GM12878 (cell line): ENCODE results near the gene C16orf96. TPM values are rescaled to one million over a fixed set of nuclear protein-coding genes. Genes with fewer than 3 reads are reported as not detected.

Experiments used
- ATAC-seq: fragments of 200-7000 bp; cut with Tn5 transposase; 3 replicates; pipeline ENCODE4 v1.9.1; 2020; ENCODE audit warnings: mild to moderate bottlenecking, moderate library complexity
- BruUV-seq: library from RNA; stranded (reverse); fragments of 400-500 nt; replicated peaks from 2 replicates; lab custom pipeline; 2021; lab: Mats Ljungman, UMichigan
- CTCF ChIA-PET: fragments of 300-600 bp; sonication (Branson Sonifier 250); formaldehyde crosslinking; extraction: SDS; loops from one replicate; lab custom pipeline; 2021; ENCODE audit warnings: inconsistent platforms; lab: Yijun Ruan, JAX
- POLR2A ChIA-PET: fragments of 350-600 bp; formaldehyde crosslinking; extraction: SDS; loops from one replicate; lab custom pipeline; 2021; ENCODE audit warnings: inconsistent platforms; lab: Charles Lee
- RAD21 ChIA-PET: fragments of 300-600 bp; sonication (Branson Sonifier 250); formaldehyde crosslinking; loops from one replicate; lab custom pipeline; 2023; ENCODE audit warnings: antibody characterized with exemption; ENCODE audit not compliant: unreplicated experiment; lab: Charles Lee
- SMC1A ChIA-PET: fragments of 300-600 bp; sonication (Branson Sonifier 250); formaldehyde crosslinking; loops from one replicate; lab custom pipeline; 2023; ENCODE audit not compliant: unreplicated experiment, uncharacterized antibody; lab: Charles Lee
- DNase-seq: peaks from one replicate; pipeline ENCODE4 v3.0.0-alpha.2; 2011; ENCODE audit warnings: low read depth, low spot score
- FAIRE-seq: peaks from 3 replicates; lab custom pipeline; 2011; peaks lifted over from hg19 to GRCh38; lab: Jason Lieb, UNC
- H2AFZ ChIP-seq: 2 replicates; pipeline ENCODE4 v1.6.0; 2011; ENCODE audit warnings: low read depth, low read length, control low read depth; ENCODE audit not compliant: control insufficient read depth
- H3K27ac ChIP-seq: 2 replicates; pipeline ENCODE4 v1.5.1; 2011; ENCODE audit warnings: control low read depth; ENCODE audit not compliant: control insufficient read depth, insufficient read depth
- H3K27me3 ChIP-seq, 2 experiments: replicated peaks in 1 of 2; 2 replicates each; pipeline versions ENCODE4 v1.6.0 to v1.6.1; 2011; ENCODE audit warnings: low read length in 1 of 2; ENCODE audit not compliant: control insufficient read depth in 2 of 2, insufficient read depth in 2 of 2
- H3K36me3 ChIP-seq, 2 experiments: 2 replicates each; pipeline ENCODE4 v1.5.1; 2011; ENCODE audit warnings: low read length in 1 of 2; ENCODE audit not compliant: control insufficient read depth in 2 of 2, insufficient read depth in 2 of 2
- H3K4me1 ChIP-seq: 2 replicates; pipeline ENCODE4 v1.6.1; 2011; ENCODE audit warnings: mild to moderate bottlenecking, low read length, moderate library complexity, mixed read lengths; ENCODE audit not compliant: control insufficient read depth, insufficient read depth
- H3K4me2 ChIP-seq: 2 replicates; pipeline ENCODE4 v1.6.0; 2011; ENCODE audit warnings: control low read depth; ENCODE audit not compliant: control insufficient read depth, insufficient read depth
- H3K4me3 ChIP-seq: fragments of 200-600 bp; sonication (generic); 2 replicates; pipeline ENCODE4 v1.5.1; 2016
- H3K79me2 ChIP-seq: 2 replicates; pipeline ENCODE4 v1.6.0; 2011; ENCODE audit warnings: low read length; ENCODE audit not compliant: control insufficient read depth, insufficient read depth
- H3K9ac ChIP-seq: 2 replicates; pipeline ENCODE4 v1.8.0; 2011; ENCODE audit warnings: low read length, control low read depth, mixed read lengths; ENCODE audit not compliant: control insufficient read depth, insufficient read depth
- H3K9me3 ChIP-seq: replicated peaks from 3 replicates; pipeline ENCODE4 v1.5.1; 2011; ENCODE audit warnings: mild to moderate bottlenecking, low read length; ENCODE audit not compliant: control insufficient read depth, insufficient read depth
- H4K20me1 ChIP-seq: 2 replicates; pipeline ENCODE4 v1.6.0; 2011; ENCODE audit not compliant: control insufficient read depth, insufficient read depth
- IKZF2 ChIP-seq, 2 experiments: fragments of 450-650 bp; IDR thresholded peaks; 2 replicates each; pipeline ENCODE4 v1.6.1; 2017; ENCODE audit warnings: mild to moderate bottlenecking in 2 of 2, moderate library complexity in 2 of 2
- MYC ChIP-seq: IDR thresholded peaks from 2 replicates; pipeline ENCODE4 v1.6.1; 2011; ENCODE audit warnings: mild to moderate bottlenecking, low read length, moderate library complexity, inconsistent platforms; ENCODE audit not compliant: insufficient read depth, insufficient replicate concordance, insufficient read length, severe bottlenecking
- SRF ChIP-seq, 2 experiments: IDR thresholded peaks; 2 replicates each; pipeline ENCODE4 v1.6.1; 2011; ENCODE audit warnings: low read depth in 2 of 2, low read length in 2 of 2, mild to moderate bottlenecking in 1 of 2, moderate library complexity in 1 of 2
- ZZZ3 ChIP-seq: IDR thresholded peaks from 2 replicates; pipeline ENCODE4 v1.6.1; 2011; ENCODE audit warnings: low read depth; ENCODE audit not compliant: control insufficient read depth, insufficient read length
- WGBS: methylation state at CpG from one replicate; pipeline ENCODE4 v1.1.6; 2016; ENCODE audit warnings: low lambda C conversion rate; ENCODE audit not compliant: insufficient replicate concordance, insufficient coverage; ENCODE audit errors: missing lambda C conversion rate; 5-methylcytosine and 5-hydroxymethylcytosine counted together
- in situ Hi-C: fragments of 300-500 bp; cut with MboI; formaldehyde crosslinking; loops from 9 replicates; pipeline ENCODE4 v1.14.3; 2018; ENCODE audit warnings: mixed read lengths
- intact Hi-C: fragments of 100-400 bp; cut with micrococcal nuclease; formaldehyde crosslinking; loops from one replicate; pipeline ENCODE4 v1.14.2; 2022; ENCODE audit not compliant: unreplicated experiment
- polyA plus RNA-seq, 11 experiments: library from polyadenylated mRNA; depleted of rRNA in 4 of 11; unstranded in 6 of 11; stranded (reverse) in 5 of 11; fragments of >200 nt; fragmentation: Nextera tagmentation in 4 of 11; fragmentation: Illumina TruSeq in 1 of 11; extraction: Ambion mirVana in 4 of 11; extraction: Trizol in 1 of 11; gene quantifications; 1 replicate in 1 of 11; 2 replicates in 10 of 11; pipeline versions ENCODE4 v1.2.1 to v1.2.3, GENCODE V29; 2011 to 2016; ENCODE audit warnings: inconsistent platforms in 2 of 11, missing spikeins in 2 of 11, low read depth in 1 of 11
- total RNA-seq, 4 experiments: library from RNA; depleted of rRNA in 3 of 4; stranded (reverse); fragments of >200 nt in 3 of 4; fragmentation: Illumina TruSeq in 1 of 4; extraction: Trizol in 1 of 4; gene quantifications; 2 replicates each; pipeline versions ENCODE4 v1.2.1 to v1.2.3, GENCODE V29; 2013 to 2021
- TF ChIP-seq, protein P1 (sequence below): IDR thresholded peaks from 2 replicates; pipeline ENCODE4 v1.6.1; 2011; ENCODE audit warnings: low read depth, low read length, improper control_type of control experiment, borderline replicate concordance
- TF ChIP-seq, protein P2 (sequence below): fragments of 450-650 bp; IDR thresholded peaks from 2 replicates; pipeline ENCODE4 v1.6.1; 2014; ENCODE audit warnings: mild to moderate bottlenecking
- TF ChIP-seq, protein P3 (sequence below): fragments of 150-350 bp; IDR thresholded peaks from 2 replicates; pipeline ENCODE4 v1.6.1; 2014; ENCODE audit warnings: mild to moderate bottlenecking, low read depth, low read length
- TF ChIP-seq, protein P4 (sequence below): IDR thresholded peaks from 2 replicates; pipeline ENCODE4 v1.6.1; 2012; ENCODE audit warnings: low read length, inconsistent platforms

C16orf96 gene
- total and polyA plus RNA-seq, 10 of the 15 experiments (the other 5 are each of a cell fraction or from before 2014, with no cell fraction given) = 0.01 to 0.08 (median 0.01) TPM; not detected in 7

DNA sequence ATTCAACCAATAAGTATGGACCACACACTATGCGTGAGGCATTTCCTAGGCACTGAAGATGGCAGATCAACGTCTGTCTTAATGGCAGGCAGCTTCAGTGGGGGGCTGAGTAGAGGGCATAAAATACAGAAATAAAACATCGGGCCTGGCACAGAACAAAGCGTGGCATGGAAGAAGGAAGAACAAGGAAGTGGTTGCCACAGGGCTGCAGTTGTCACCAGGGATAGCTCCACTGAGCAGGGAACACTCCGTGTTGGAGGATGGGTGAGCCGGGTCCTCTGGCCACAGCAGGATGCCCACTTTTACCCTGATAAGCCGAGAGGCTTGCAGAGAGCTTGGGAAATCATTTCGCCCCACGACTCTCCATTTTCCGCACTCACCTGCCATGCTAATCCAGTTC is 23.9 kb upstream of the C16orf96 start:
- intact Hi-C loops = no loop called here
- TF ChIP-seq MYC = no peak
- no peak for TF ChIP-seq SRF (IDR thresholded peaks at IDR 0.05; ENCODE audit: low read depth in 2 of 2, low read length in 2 of 2)
- TF ChIP-seq, protein P1, sequence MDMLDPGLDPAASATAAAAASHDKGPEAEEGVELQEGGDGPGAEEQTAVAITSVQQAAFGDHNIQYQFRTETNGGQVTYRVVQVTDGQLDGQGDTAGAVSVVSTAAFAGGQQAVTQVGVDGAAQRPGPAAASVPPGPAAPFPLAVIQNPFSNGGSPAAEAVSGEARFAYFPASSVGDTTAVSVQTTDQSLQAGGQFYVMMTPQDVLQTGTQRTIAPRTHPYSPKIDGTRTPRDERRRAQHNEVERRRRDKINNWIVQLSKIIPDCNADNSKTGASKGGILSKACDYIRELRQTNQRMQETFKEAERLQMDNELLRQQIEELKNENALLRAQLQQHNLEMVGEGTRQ = no peak
- TF ChIP-seq, protein P2, sequence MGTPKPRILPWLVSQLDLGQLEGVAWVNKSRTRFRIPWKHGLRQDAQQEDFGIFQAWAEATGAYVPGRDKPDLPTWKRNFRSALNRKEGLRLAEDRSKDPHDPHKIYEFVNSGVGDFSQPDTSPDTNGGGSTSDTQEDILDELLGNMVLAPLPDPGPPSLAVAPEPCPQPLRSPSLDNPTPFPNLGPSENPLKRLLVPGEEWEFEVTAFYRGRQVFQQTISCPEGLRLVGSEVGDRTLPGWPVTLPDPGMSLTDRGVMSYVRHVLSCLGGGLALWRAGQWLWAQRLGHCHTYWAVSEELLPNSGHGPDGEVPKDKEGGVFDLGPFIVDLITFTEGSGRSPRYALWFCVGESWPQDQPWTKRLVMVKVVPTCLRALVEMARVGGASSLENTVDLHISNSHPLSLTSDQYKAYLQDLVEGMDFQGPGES = no peak
- TF ChIP-seq IKZF2 (IDR thresholded peaks at IDR 0.05) = no peak
- TF ChIP-seq, protein P3, sequence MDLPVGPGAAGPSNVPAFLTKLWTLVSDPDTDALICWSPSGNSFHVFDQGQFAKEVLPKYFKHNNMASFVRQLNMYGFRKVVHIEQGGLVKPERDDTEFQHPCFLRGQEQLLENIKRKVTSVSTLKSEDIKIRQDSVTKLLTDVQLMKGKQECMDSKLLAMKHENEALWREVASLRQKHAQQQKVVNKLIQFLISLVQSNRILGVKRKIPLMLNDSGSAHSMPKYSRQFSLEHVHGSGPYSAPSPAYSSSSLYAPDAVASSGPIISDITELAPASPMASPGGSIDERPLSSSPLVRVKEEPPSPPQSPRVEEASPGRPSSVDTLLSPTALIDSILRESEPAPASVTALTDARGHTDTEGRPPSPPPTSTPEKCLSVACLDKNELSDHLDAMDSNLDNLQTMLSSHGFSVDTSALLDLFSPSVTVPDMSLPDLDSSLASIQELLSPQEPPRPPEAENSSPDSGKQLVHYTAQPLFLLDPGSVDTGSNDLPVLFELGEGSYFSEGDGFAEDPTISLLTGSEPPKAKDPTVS = no peak
- TF ChIP-seq, protein P4, sequence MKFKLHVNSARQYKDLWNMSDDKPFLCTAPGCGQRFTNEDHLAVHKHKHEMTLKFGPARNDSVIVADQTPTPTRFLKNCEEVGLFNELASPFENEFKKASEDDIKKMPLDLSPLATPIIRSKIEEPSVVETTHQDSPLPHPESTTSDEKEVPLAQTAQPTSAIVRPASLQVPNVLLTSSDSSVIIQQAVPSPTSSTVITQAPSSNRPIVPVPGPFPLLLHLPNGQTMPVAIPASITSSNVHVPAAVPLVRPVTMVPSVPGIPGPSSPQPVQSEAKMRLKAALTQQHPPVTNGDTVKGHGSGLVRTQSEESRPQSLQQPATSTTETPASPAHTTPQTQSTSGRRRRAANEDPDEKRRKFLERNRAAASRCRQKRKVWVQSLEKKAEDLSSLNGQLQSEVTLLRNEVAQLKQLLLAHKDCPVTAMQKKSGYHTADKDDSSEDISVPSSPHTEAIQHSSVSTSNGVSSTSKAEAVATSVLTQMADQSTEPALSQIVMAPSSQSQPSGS = no peak
- TF ChIP-seq ZZZ3 = no peak
- WGBS = 60% methylated on average over 10 of the region's 10 CpGs
- SMC1A ChIA-PET = no interaction called here
- Histone ChIP-seq H3K79me2 (peaks cover 12% of the 10 kb centered on the region), H4K20me1 (no peaks in the 10 kb centered on the region), H3K27me3 (no peaks in the 10 kb centered on the region), H3K27ac (no peak overlapping the region), H3K4me3 (no peak overlapping the region), H3K9ac (no peak overlapping the region), H3K36me3 (peaks cover 0 to 4% of the 10 kb centered on the region in 2 experiments; a peak in 2 of 4 replicates), H3K4me1 (peaks cover 28% of the 10 kb centered on the region), H2AFZ (no peak overlapping the region), H3K9me3 (no peaks in the 10 kb centered on the region), H3K4me2 (no peak overlapping the region)
- no TSS peak for BruUV-seq
- ATAC-seq = no peak
- no peak for DNase-seq
- no peak for FAIRE-seq
- CTCF ChIA-PET = interaction anchor here (1.5 kb wide), 1 partner anchor 16 kb away, joined by 4 read pairs; no protein-coding TSS in a partner anchor
- RAD21 ChIA-PET = no interaction called here
- in situ Hi-C loops = loop anchor here (10.0 kb wide), 1 partner anchor 63 kb away; no protein-coding TSS in a partner anchor
- POLR2A ChIA-PET = no interaction called here
